ENCODE data around the gene LYPD3.

LYPD3 gene

DNA sequence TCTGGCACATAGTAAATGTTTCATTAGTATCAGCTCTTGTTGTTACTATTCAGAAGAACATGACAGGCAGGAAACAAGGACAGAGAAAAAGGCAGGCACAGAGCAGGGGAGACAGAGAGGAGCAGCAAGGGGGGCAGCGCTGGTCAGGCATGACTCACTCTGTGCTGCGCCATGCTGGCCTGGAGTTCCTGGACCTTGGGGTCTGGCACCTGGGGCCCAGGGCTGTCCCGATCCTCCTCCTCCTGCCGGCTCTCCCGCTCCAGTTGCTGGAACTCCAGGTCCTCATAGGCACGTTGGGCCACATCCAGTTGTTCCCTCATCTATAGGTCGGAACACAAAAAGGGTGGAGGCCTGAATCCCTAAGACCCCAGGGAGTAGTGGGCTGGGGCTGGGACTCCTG is 31.6 kb upstream of the LYPD3 start:
- no peak for TF ChIP-seq ZFX (IDR thresholded peaks at IDR 0.05)
- TF ChIP-seq, protein P1, sequence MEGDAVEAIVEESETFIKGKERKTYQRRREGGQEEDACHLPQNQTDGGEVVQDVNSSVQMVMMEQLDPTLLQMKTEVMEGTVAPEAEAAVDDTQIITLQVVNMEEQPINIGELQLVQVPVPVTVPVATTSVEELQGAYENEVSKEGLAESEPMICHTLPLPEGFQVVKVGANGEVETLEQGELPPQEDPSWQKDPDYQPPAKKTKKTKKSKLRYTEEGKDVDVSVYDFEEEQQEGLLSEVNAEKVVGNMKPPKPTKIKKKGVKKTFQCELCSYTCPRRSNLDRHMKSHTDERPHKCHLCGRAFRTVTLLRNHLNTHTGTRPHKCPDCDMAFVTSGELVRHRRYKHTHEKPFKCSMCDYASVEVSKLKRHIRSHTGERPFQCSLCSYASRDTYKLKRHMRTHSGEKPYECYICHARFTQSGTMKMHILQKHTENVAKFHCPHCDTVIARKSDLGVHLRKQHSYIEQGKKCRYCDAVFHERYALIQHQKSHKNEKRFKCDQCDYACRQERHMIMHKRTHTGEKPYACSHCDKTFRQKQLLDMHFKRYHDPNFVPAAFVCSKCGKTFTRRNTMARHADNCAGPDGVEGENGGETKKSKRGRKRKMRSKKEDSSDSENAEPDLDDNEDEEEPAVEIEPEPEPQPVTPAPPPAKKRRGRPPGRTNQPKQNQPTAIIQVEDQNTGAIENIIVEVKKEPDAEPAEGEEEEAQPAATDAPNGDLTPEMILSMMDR (conservative IDR thresholded peaks at IDR 0.05) = no peak
- no peak overlapping the region for H3K27ac ChIP-seq

DNA sequence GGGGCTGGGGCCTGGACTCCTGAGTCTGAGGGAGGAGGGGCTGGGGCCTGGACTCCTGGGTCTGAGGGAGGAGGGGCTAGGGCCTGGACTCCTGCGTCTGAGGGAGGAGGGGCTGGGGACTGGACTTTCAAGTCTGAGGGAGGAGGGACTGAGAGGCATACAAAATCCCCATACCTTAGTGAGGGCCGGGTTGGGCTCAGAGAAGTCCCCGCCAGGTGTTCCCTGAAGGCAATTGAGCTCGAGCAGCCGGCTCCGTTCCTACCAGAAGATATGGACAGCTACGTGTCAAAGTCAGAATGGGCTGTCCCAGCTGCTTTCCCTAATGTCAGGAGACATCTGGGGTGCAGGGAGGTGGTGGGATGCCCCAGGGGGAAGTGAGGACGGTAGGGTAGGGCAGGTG is 29.7 kb upstream of the LYPD3 start:
- TF ChIP-seq, protein P1 (conservative IDR thresholded peaks at IDR 0.05) = no peak
- no peak for TF ChIP-seq ZFX (IDR thresholded peaks at IDR 0.05)
- H3K27ac ChIP-seq = no peak overlapping the region

DNA sequence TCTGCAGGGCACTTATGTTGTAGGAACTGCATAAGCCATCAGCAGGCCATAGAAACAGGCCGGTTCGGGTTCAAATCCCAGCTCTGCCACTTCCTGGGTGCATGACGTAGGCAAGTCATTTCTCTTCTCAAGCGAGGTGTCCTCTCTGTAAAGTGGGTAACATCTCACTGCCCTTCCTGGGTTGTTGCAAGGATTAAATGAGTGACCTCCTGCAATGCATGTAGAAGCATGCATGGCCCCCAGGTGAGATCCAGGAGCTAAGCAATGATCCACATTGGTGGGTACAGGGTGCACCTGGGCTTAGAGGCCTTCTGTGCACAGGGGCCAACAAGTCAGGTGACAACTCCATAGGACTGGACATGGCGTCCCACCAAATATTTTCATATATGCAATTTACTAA is 25.4 kb upstream of the LYPD3 start:
- H3K27ac ChIP-seq = no peak overlapping the region
- TF ChIP-seq, protein P1 (conservative IDR thresholded peaks at IDR 0.05) = no peak
- TF ChIP-seq ZFX (IDR thresholded peaks at IDR 0.05) = no peak

DNA sequence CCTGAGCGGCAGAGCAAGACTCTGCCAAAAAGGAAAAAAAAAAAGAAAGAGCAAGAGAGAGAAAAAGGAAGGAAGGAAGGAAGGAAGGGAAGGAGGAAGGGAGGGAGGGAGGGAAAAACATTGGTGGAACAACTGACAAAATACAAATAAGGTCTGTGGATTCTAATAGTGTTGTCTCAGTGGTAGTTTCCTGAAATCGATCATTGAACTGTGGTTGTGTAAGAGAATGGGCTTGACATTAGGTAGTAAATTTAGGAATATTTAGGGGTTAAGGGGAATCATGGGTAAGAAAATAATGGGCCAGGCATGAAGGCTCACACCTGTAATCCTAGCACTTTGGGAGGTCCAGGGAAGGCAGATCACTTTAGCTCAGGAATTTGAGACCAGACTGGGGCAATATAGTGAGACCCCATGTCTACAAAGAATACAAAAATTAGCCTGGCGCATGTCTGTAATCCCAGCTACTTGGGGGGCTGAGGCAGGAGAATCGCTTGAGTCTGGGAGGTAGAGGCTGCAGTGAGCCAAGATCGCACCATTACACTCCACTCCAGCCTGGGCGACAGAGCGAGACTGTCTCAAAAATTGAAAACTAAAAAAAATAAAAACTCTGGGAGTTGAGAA is 24.7 kb upstream of the LYPD3 start:
- TF ChIP-seq ZFX (IDR thresholded peaks at IDR 0.05) = no peak
- TF ChIP-seq, protein P1 (conservative IDR thresholded peaks at IDR 0.05) = no peak
- no peak overlapping the region for H3K27ac ChIP-seq

DNA sequence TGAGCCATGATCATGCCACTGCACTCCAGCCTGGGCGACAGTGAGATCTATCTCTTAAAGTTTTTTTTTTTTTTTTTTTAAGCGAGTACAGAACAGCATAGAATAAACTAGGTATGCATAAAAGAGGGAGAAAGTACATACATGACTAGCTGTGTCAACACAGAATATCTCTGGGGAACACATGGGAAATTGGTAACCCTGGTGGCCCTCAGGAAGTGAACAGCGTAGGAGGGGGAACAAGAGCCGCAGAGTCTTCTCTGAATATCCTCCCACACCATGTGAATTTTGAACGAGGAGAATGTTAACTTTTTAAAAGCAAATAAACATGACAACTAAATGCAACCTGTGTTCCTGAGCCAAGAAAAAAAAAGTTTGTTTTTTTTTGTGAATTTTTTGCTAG is 23.9 kb upstream of the LYPD3 start:
- no peak overlapping the region for H3K27ac ChIP-seq
- no peak for TF ChIP-seq ZFX (IDR thresholded peaks at IDR 0.05)

DNA sequence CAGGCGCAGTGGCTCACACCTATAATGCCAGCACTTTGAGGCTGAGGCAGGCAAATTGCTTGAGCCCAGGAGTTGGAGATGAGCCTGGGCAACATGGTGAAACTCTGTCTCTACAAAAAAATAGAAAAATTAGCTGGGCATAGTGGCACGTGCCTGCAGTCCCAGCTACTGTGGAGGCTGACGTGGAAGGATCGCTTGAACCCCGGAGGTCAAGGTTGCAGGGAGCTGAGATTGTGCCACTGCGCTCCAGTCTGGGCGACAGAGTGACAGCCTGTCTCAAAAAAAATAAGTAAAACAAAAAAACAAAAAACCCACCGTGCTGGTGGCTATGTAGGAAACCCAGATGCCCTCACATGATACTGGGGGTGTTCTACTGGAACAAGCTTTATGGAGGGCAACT is 22.8 kb upstream of the LYPD3 start:
- no peak overlapping the region for H3K27ac ChIP-seq
- TF ChIP-seq, protein P1 (conservative IDR thresholded peaks at IDR 0.05) = no peak
- TF ChIP-seq ZFX (IDR thresholded peaks at IDR 0.05) = no peak

DNA sequence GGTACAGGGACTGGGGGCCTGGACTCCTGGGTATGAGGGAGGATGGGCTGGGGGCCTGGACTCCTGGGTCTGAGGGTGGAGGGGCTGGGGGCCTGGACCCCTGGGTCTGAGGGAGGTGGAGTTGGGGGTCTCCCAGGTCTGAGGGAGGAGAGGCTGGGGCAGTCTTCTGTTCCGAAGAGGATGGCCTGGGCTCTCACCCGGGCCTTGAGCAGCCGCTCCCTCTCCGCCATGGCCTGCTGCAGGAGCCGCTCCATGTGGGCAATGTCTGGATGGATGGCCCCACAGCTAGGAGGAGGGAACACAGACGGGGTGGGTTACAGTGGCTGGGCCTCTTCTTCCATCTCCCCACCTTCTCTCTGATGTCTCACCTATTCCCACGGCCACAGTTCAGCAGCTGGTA is 21.0 kb upstream of the LYPD3 start:
- TF ChIP-seq, protein P1 (conservative IDR thresholded peaks at IDR 0.05) = no peak
- no peak overlapping the region for H3K27ac ChIP-seq

DNA sequence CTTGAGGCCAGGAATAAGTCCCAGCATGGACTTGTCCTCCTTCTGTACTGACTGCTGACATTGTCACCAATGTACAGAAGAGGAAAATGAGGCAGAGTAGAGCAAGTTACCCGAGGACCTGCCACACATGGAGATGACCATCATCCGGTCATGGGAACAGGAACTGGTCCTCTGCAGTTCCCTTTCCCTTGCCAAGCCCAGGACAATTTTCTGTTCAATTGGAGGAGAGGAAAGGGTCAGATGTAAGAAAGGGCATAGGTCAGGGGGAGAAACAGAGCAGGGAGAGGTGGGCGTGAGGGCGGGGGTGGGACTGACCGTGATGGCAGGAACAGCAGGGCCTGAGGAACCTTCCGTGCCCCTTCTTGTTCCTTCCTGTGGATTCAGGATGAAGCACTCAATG is 20.5 kb upstream of the LYPD3 start:
- no peak overlapping the region for H3K27ac ChIP-seq
- no peak for TF ChIP-seq ZFX (IDR thresholded peaks at IDR 0.05)
- TF ChIP-seq, protein P1 (conservative IDR thresholded peaks at IDR 0.05) = no peak

All from C4-2B (cell line).